LoVo (cell line): Measurements from ENCODE around the gene NOL12.
"Not testable (repeated sequence)": the region's sequence is repeated elsewhere in the genome, so short reads cannot be mapped to it uniquely, and the experiment has no call there.

Experiments used
- DNase-seq: peaks from one replicate; pipeline ENCODE4 v3.0.0-alpha.2; 2016; ENCODE audit warnings: low spot score

The NOL12 gene

DNA sequence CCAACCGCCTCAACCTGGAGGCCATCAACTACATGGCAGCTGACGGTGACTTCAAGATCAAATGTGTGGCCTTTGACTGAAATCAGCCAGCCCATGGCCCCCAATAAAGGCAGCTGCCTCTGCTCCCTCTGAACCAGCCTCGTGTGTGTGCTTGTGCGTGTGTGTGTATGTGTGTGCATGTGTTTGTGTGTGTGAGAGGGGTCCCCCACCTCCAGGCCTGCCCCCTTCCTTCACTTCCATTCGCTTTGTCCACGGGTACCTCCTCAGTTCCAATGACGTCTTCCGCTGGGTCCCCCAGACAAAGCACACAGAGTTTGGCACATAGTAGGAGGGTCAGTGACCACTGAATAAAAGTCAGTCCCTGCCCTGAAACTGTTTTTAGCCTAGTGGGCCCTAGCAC is 6.5 kb upstream of the NOL12 start:
- DNase-seq = no peak

- no peak for DNase-seq
These were observed 5.8 kb upstream of the NOL12 start for GRCh38 chr22:37680191-37680851.

DNA sequence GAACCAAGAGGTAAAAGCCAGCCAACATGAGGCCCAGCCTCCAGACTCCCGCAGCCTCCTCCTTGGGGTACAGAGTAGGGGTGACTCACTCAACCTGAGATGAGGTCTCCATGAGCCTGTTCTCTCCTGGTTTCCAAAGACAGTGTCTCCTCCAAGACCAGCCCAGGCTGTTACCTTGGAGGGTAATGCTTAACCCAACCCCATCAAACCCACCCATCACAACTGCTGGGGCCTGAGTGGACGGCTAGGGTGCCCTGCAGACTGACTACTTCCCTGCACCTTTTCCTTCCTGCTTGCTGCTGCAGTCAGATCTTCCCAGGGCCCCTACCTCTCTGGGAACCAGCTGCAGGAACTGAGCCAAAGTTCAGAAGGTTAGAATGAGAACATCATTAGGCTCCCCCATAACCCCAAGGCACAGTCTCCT is 5.1 kb upstream of the NOL12 start:
- no peak for DNase-seq

DNA sequence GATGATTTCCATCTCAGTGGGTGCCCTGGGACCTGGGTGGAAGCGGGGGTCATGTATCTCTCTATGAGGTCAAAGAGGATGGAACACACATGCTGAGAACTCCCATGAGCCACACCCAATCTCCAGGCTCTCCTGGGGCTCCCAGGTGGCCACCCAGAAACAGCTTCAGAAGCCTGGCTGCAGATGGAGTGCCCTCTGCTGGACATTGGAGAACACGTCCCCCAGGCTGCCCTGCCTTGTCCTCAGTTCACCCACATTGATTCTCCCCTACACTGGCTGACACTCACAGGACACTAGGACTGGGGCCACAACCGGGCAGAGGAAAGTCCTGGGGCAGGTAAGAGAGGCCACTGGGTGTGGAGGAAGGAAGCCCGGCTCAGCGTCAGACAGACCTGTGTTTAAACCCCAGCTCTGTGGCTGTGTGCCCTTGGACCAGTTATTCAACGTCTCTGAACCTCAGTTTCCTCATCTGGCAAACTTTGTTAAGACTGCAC is 4.5 kb upstream of the NOL12 start:
- peak; percentile 76 for DNase-seq

DNA sequence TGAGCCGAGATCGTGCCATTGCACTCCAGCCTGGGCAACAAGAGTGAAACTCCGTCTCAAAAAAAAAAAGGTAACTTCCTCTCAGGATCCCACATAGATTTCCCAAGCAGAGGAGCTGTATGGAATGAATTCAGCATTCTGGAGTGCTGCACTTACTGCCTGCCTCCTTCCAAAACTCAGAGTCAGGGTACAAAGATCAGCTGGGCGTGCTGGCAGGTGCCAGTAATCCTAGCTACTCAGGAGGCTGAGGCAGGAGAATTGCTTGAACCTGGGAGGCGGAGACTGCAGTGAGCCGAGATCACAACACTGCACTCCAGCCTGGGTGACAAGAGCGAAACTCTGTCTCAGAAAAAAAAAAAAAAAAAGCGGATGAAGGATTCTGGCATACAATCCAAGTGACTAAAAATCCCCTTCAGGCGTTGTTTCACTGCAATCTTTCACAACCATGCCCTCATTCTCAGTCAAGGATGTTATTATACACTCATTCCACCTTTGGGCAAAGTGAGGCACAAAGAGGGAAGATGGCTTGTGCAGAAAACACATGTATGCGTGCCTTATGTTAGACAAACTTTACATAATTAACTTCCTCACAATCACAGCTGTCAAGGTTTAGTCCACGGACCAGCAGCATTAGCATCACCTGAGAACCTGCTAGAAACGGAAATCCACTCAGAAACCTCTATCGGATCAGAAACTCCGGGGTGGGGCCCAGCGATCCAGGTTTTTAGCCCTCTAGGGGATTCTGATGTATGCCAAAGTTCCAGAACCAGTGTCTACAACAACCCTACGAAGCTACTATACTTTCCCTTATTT is 1.1 kb upstream of the NOL12 start:
- no peak for DNase-seq

DNA sequence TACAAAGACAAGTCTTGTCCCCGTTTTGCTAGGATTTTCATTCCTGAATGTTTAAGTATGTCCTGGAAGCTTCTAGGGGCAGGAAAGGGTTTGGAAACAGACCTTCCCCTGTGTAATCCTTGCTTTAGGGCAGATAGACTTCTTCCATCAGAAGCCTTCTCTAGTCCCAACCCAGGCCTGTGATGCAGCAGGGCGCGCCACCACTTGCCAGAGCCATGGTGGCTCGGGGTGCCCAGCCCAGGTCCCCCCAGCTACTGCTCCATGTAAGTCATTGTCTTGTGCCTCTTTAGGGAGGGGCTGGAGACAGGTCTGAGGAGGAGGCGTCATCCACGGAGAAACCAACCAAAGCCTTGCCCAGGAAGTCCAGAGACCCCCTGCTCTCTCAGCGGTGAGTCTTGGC is 4.3 kb downstream of the NOL12 start:
- no peak for DNase-seq

- DNase-seq = no peak
These were observed 4.9 kb downstream of the NOL12 start for GRCh38 chr22:37690901-37691504.

- no peak for DNase-seq
These were observed 6.6 kb downstream of the NOL12 start for GRCh38 chr22:37692627-37693285.

DNA sequence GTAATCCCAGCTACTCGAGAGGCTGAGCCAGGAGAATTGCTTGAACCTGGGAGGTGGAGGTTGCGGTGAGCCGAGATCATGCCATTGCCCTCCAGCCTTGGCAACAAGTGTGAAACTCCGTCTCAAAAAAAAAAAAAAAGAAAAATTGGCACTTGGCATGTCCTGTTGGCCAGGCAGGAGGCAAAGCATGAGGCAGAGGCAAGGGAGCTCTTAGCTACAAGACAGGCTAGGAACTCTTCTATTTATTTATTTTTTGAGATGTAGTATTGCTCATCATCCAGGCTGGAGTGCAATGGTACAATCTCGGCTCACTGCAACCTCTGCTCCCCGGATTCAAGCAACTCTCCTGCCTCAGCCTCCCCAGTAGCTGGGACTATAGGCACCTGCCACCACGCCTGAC is 8.0 kb downstream of the NOL12 start:
- not testable (repeated sequence) for DNase-seq

DNA sequence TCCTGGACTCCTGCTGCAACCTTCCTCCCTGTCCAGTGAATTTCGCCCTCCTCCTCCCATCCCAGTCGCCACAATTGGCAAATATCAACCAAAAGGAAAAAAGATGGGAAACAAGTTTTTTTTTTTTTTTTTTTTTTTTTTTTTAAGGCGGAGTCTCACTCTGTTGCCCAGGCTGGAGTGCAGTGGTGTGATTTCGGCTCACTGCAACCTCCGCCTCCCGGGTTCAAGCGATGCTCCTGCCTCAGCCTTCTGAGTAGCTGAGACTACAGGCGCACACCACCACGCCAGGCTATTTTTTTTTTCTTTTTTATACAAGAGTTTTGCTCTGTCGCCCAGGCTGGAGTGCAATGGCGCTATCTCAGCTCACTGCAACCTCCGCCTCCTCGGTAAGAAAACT is 10.1 kb downstream of the NOL12 start:
- DNase-seq = not testable (repeated sequence)

- DNase-seq = no peak
These were observed 10.8 kb downstream of the NOL12 start, which contains the start of gene TRIOBP for GRCh38 chr22:37696657-37697537. TSS of gene TRIOBP (plus strand) at chr22:37697048. CDS start at chr22:37701366, 4,318 bp downstream.

- no peak for DNase-seq
These were observed 11.3 kb downstream of the NOL12 start for GRCh38 chr22:37697538-37697835.

DNA sequence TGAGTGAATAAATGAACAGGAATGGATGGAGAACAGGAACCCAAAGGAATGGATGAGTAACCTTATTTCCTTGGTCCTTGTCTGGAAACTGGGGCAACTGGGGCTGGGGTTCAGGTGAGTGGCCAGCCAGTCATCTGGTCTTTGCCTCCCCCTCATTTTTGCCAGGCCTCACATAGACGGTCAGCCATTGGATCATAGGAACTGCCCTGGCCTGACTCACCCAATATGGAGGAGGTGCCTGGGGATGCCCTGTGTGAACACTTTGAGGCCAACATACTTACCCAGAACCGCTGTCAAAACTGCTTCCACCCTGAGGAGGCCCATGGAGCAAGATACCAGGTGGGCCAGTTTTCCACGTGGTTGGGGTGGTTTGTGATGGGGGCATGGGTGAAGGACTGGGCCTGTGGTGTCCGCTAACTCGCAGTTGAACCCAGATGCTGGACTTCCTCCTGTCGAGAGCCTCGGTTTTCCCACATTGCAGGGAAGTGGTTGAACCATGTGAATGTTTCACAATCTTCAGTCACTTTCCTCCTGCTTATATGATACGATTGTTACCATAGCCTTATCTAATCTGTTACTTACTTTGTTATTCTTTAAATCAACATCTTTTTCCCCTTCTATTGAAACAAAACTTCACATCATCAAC is 15.1 kb downstream of the NOL12 start:
- no peak for DNase-seq

DNA sequence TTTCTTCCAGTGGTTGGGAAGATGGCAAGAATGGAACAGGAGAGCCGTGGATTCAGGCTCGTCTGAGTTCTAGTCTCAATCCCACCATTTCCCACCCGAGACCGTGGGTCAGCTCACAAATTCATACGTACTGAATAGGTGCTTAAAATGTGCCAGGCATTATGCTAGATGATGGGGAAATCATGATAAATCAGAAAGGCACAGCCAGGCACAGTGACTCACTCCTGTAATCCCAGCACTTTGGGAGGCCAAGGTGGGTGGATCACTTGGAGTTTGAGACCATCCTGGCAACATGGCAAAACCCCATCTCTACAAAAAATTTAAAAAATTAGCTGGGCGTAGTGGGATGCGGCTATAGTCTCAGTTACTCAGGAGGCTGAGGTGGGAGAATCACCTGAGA is 17.8 kb downstream of the NOL12 start:
- no peak for DNase-seq

DNA sequence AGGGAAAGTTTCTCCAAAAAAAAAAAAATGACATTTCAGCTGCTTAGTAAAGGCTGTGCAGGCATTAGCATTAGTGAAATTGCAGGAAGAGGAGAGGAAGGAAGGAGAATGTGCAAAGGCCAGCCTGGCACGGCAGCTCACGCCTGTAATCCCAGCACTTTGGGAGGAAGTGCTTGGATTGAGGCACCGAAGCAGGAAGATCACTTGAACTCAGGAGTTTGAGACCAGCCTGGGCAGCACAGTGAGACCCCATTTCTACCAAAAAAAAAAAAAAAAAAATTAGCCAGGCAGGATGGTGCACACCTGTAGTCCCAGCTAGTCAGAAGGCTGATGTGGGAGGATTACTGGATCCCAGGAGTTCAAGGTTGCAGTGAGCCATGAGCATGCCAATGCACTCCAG is 18.5 kb downstream of the NOL12 start:
- no peak for DNase-seq

GRCh38 chr22:37705205-37705604 is 19.1 kb downstream of the NOL12 start:
- no peak for DNase-seq

DNA sequence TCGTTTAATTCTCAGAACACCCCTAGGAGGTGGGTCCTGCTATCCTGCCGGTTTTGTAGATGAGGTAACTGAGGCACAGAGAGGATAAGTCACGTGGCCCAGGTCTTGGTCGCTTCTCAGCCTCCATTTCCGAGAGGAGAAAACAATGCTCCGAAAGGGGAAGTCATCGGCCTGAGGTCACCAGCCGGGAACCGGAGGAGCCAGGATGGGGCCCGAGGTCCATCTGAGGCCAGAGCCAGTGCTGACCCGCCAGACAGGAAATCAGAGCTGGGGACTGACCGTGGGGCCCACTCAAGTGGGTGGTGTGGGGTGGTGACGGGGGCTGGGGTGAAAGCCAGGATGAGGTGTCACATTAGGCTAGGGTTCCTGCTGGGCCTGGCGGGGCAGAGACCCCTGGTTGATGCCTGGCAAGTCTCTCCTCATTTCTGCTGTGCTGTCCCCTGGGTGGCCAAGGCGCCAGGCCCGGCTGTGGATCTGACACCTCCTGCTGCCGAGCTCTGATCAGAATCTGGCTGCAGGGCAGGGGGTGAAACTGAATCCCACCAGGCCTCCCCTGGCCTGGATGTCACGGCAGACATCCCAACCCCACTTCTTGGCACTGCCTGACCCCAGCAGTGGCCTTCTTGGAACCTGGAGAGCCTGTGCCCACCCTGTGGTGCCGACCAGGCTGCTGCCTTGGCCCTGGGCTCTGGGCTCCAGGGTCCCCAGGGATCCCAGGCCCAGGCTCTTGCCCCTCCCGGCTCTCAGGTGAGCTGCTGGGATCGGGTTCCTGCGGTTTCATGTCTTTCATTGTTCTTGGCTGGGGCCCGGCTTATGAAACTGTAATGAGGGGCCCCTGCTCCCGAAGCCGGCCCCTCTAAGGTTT is 22.7 kb downstream of the NOL12 start:
- no peak for DNase-seq

DNA sequence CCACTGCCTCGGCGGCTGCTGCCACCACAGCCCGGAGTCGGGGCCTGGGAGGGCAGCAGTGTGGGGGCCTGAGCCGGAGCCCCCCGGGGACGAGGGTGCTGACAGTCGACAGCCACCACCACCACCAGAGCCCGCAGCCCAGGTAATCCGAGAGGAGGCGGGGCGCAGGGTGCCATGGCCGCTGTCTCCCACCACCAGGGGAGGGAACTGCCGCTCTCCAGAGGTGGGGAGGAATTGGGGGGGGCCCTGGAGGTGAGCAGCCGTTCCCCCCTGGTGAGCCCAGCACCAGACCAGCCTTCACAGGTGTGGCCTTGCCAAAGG is 23.3 kb downstream of the NOL12 start:
- no peak for DNase-seq

DNA sequence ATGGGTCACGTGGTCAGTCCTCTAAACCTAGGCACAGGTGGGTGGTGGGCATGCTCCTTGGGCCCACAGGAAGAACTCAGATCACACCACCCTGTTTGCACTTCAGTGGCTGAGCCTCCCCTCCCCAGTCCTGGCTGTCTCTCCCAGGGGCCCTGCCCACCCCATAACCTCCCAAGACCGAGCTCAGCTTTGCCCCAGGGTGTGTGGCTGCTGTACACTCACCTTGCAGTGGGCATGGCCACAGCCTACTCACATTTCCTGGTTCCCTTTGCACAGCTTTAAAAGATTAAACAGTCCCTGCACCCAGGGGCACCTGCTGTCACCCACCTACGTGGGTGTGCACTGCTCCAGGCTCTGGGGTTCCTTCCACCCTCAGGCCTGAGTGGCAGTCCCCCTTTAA is 24.5 kb downstream of the NOL12 start:
- DNase-seq = no peak

DNA sequence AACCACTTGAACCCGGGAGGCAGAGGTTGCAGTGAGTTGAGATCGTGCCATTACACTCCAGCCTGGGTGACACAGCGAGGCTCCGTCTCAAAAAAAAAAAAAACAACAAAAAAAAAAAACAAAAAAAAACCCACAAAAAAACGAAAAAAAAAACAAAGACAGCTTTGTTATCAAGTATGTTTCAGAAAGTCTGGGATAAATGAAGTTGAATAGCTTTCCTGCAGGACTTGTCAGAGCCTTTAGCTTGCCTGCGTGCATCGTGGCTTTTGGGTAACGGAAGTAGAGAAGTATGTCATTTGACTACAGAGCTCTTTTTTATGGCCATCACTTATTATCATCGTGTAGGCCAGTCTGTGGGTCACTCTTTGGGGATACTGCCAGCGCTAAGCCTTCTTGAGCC is 25.3 kb downstream of the NOL12 start:
- DNase-seq = no peak
